Keratinocyte (primary cell): Measurements from ENCODE around the gene TCEA2.

Source experiments
- EZH2 ChIP-seq: IDR thresholded peaks from one replicate; pipeline ENCODE4 v1.6.1; 2012; ENCODE audit warnings: inconsistent platforms, mild to moderate bottlenecking, low read length, moderate library complexity
- TF ChIP-seq, protein P1 (sequence below), 3 experiments: IDR thresholded peaks in 1 of 3; conservative IDR thresholded peaks in 1 of 3; optimal IDR thresholded peaks in 1 of 3; 2 replicates in 2 of 3; 3 replicates in 1 of 3; pipeline versions ENCODE3 to v1.5.1; 2011; ENCODE audit warnings: low read length in 3 of 3, mild to moderate bottlenecking in 3 of 3, moderate library complexity in 2 of 3, control low read depth in 1 of 3, inconsistent platforms in 1 of 3; ENCODE audit not compliant: insufficient read depth in 2 of 3; ENCODE audit errors: extremely low read depth in 1 of 3

DNA sequence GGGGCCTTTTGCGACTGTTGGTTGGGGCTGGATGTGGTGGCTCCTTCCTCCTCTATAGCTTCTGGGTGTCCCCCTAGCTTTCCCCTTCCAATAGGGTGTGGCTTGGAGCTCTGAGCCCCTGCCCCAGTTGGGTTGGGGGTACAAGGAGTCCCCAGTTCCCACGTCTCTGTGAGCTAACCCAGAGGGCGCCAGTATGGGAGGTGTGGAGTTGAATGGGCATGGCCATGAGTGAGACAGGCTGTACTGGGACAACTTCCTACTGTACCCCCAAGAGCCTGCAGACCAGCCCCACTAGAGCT is 25.9 kb upstream of the TCEA2 start:
- TF ChIP-seq, protein P1, sequence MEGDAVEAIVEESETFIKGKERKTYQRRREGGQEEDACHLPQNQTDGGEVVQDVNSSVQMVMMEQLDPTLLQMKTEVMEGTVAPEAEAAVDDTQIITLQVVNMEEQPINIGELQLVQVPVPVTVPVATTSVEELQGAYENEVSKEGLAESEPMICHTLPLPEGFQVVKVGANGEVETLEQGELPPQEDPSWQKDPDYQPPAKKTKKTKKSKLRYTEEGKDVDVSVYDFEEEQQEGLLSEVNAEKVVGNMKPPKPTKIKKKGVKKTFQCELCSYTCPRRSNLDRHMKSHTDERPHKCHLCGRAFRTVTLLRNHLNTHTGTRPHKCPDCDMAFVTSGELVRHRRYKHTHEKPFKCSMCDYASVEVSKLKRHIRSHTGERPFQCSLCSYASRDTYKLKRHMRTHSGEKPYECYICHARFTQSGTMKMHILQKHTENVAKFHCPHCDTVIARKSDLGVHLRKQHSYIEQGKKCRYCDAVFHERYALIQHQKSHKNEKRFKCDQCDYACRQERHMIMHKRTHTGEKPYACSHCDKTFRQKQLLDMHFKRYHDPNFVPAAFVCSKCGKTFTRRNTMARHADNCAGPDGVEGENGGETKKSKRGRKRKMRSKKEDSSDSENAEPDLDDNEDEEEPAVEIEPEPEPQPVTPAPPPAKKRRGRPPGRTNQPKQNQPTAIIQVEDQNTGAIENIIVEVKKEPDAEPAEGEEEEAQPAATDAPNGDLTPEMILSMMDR (optimal IDR thresholded peaks at IDR 0.05 in 1 of 3, IDR thresholded peaks at IDR 0.05 in 1 of 3, conservative IDR thresholded peaks at IDR 0.05 in 1 of 3; ENCODE audit: extremely low read depth in 1 of 3, insufficient read depth in 2 of 3, low read length in 3 of 3), result no peak
- no peak for TF ChIP-seq EZH2
